ENCODE measurements around the gene TMBIM1. TPM values are rescaled to one million over a fixed set of nuclear protein-coding genes. Genes with fewer than 3 reads are reported as not detected.
"Not testable (repeated sequence)": the region's sequence is repeated elsewhere in the genome, so short reads cannot be mapped to it uniquely, and the experiment has no call there.

Gene TMBIM1
- total and polyA plus RNA-seq, 2 donors (not counting 3 experiments of a cell fraction or from before 2014, with no cell fraction given): 141 to 229 TPM

- Histone ChIP-seq H3K27me3 (ENCODE audit: control insufficient read depth in 2 of 2, insufficient read depth in 2 of 2, low read length in 2 of 2) (no peaks in the 10 kb centered on the region), H3K9ac (replicated peaks; ENCODE audit: extremely low read depth, insufficient read depth, low read length) (no peak overlapping the region), H2AFZ (ENCODE audit: low read depth, low read length) (no peak overlapping the region), H3K79me2 (ENCODE audit: control insufficient read depth, insufficient read depth, low read length) (no peaks in the 10 kb centered on the region), H4K20me1 (replicated peaks; ENCODE audit: control insufficient read depth, extremely low read depth, insufficient read depth, low read length) (no peaks in the 10 kb centered on the region), H3K9me1 (replicated peaks; ENCODE audit: control insufficient read depth, extremely low read depth, insufficient read depth, low read length) (no peaks in the 10 kb centered on the region), H3K27ac (ENCODE audit: insufficient read depth, low read depth, low read length) (no peak overlapping the region), H3K9me3 (replicated peaks; ENCODE audit: control insufficient read depth, insufficient read depth, low read length) (no peaks in the 10 kb centered on the region), H3K4me3 (replicated peaks in 1 of 3; ENCODE audit: insufficient read depth in 1 of 3, low read depth in 1 of 3, low read length in 3 of 3) (no peak overlapping the region), H3K4me2 (ENCODE audit: insufficient read depth, low read length) (no peak overlapping the region), H3K36me3 (ENCODE audit: control insufficient read depth in 2 of 2, extremely low read depth in 1 of 2, insufficient read depth in 2 of 2, low read length in 2 of 2) (no peaks in the 10 kb centered on the region), H3K4me1 (ENCODE audit: control insufficient read depth, extremely low read depth, insufficient read depth, low read length) (peaks cover 13% of the 10 kb centered on the region)
- TF ChIP-seq EZH2 (IDR thresholded peaks at IDR 0.05; ENCODE audit: borderline replicate concordance, low read depth, low read length, severe bottlenecking) (no peak), POLR2A (IDR thresholded peaks at IDR 0.05; ENCODE audit: low read depth, low read length) (no peak), MYC (IDR thresholded peaks at IDR 0.05; ENCODE audit: low read depth, low read length) (no peak)
- dilution Hi-C loops (cut with MboI; ENCODE audit: extremely low pct_ligation_motif_present, low sequenced_read_pairs): no loop called here
- BruUV-seq (replicated peaks): no TSS peak
- ChIA-PET POLR2A (no interaction called here), CTCF (interaction anchor here (0.9 to 1.9 kb wide), 2 partner anchors 13 to 81 kb away, joined by 3 to 7 read pairs; no protein-coding TSS in a partner anchor)
- no peak for FAIRE-seq
- intact Hi-C loops (cut with micrococcal nuclease): no loop called here
- DNase-seq (ENCODE audit: low read depth, low spot score): no peak
Measured at GRCh38 chr2:218315397-218315796, 23.1 kb upstream of the TMBIM1 start.

- H3K79me2 ChIP-seq (ENCODE audit: control insufficient read depth, insufficient read depth, low read length); H3K4me2 ChIP-seq (ENCODE audit: insufficient read depth, low read length); H3K36me3 ChIP-seq (ENCODE audit: control insufficient read depth in 2 of 2, extremely low read depth in 1 of 2, insufficient read depth in 2 of 2, low read length in 2 of 2); FAIRE-seq; H3K27me3 ChIP-seq (ENCODE audit: control insufficient read depth in 2 of 2, insufficient read depth in 2 of 2, low read length in 2 of 2); dilution Hi-C loops (cut with MboI; ENCODE audit: extremely low pct_ligation_motif_present, low sequenced_read_pairs); H3K9me1 ChIP-seq (replicated peaks; ENCODE audit: control insufficient read depth, extremely low read depth, insufficient read depth, low read length); H3K27ac ChIP-seq (ENCODE audit: insufficient read depth, low read depth, low read length); H2AFZ ChIP-seq (ENCODE audit: low read depth, low read length); H3K9ac ChIP-seq (replicated peaks; ENCODE audit: extremely low read depth, insufficient read depth, low read length); H3K9me3 ChIP-seq (replicated peaks; ENCODE audit: control insufficient read depth, insufficient read depth, low read length); DNase-seq (ENCODE audit: low read depth, low spot score); H3K4me3 ChIP-seq (replicated peaks in 1 of 3; ENCODE audit: insufficient read depth in 1 of 3, low read depth in 1 of 3, low read length in 3 of 3); POLR2A ChIA-PET; H4K20me1 ChIP-seq (replicated peaks; ENCODE audit: control insufficient read depth, extremely low read depth, insufficient read depth, low read length); BruUV-seq (replicated peaks); intact Hi-C loops (cut with micrococcal nuclease): not testable (repeated sequence)
- peaks cover 13% of the 10 kb centered on the region for H3K4me1 ChIP-seq (ENCODE audit: control insufficient read depth, extremely low read depth, insufficient read depth, low read length)
- CTCF ChIA-PET: interaction anchor here (1.9 kb wide), 1 partner anchor 13 kb away, joined by 7 read pairs; no protein-coding TSS in a partner anchor
Measured at GRCh38 chr2:218314764-218315163, 22.5 kb upstream of the TMBIM1 start.
